IPS-20b (cell line): ENCODE data around the gene RSPH1.

Source experiments
- H3K27ac ChIP-seq: one replicate; pipeline ENCODE4 v1.5.1; 2013; ENCODE audit warnings: low read length
- H3K27me3 ChIP-seq: 2 replicates; pipeline ENCODE4 v1.6.1; 2013; ENCODE audit warnings: mild to moderate bottlenecking, low read length, inconsistent platforms; ENCODE audit not compliant: insufficient read depth
- H3K36me3 ChIP-seq: 2 replicates; pipeline ENCODE4 v1.6.1; 2013; ENCODE audit warnings: low read depth, mild to moderate bottlenecking, inconsistent platforms, low read length, moderate library complexity; ENCODE audit not compliant: insufficient read depth
- H3K4me1 ChIP-seq: 2 replicates; pipeline ENCODE4 v1.6.1; 2013; ENCODE audit warnings: mild to moderate bottlenecking, control low read depth, inconsistent platforms, low read length, moderate library complexity; ENCODE audit not compliant: insufficient read depth
- H3K4me3 ChIP-seq: 2 replicates; pipeline ENCODE4 v1.5.1; 2013; ENCODE audit warnings: mild to moderate bottlenecking, low read length, inconsistent platforms
- H3K9ac ChIP-seq: 2 replicates; pipeline ENCODE4 v1.6.1; 2013; ENCODE audit warnings: low read depth, mild to moderate bottlenecking, inconsistent platforms, low read length, moderate library complexity
- H3K9me3 ChIP-seq: 2 replicates; pipeline ENCODE4 v1.6.1; 2013; ENCODE audit warnings: mild to moderate bottlenecking, low read depth, low read length, inconsistent platforms; ENCODE audit not compliant: insufficient read depth

Gene RSPH1

DNA sequence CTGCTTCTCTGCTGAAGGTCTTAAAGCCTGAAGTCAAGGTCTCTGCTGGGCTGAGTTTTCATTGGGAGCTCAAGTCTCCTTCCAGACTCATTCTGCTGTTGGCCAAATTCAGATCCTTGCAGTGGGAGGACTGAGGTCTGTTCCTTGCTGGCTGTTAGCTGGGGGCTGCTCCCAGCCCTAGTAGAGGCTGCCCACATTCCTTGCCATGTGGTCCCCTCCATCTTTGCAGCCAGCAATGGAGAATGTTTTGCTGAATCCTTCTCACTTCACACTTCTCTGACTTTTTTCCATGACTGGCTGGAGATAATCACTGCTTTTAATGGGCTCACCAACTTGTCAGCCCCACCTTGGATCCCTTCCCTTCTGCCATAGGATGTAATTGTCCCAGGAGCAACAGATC is 59.1 kb downstream of the RSPH1 start:
- Histone ChIP-seq H3K27ac (no peak overlapping the region), H3K4me3 (no peak overlapping the region), H3K4me1 (no peaks in the 10 kb centered on the region), H3K27me3 (no peaks in the 10 kb centered on the region), H3K9ac (no peak overlapping the region), H3K36me3 (no peaks in the 10 kb centered on the region), H3K9me3 (peaks cover 14% of the 10 kb centered on the region)

DNA sequence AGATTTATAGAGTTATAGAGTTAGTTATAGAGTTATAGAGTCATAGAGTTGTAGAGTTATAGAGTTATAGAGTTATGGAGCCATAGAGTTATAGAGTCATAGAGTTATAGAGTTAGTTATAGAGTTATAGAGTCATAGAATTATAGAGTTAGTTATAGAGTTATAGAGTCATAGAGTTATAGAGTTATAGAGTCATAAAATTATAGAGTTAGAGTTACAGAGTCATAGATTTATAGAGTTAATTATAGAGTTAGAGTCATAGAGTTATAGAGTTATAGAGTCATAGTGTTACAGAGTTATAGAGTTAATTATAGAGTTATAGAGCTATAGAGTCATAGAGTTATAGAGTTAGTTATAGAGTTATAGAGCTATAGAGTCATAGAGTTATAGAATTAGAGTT is 60.2 kb downstream of the RSPH1 start:
- H3K9ac ChIP-seq, result no peak overlapping the region
- H3K36me3 ChIP-seq, result no peaks in the 10 kb centered on the region
- no peak overlapping the region for H3K4me3 ChIP-seq
- H3K27me3 ChIP-seq, result no peaks in the 10 kb centered on the region
- H3K9me3 ChIP-seq, result peaks cover 14% of the 10 kb centered on the region
- H3K4me1 ChIP-seq, result no peaks in the 10 kb centered on the region
- H3K27ac ChIP-seq, result no peak overlapping the region

DNA sequence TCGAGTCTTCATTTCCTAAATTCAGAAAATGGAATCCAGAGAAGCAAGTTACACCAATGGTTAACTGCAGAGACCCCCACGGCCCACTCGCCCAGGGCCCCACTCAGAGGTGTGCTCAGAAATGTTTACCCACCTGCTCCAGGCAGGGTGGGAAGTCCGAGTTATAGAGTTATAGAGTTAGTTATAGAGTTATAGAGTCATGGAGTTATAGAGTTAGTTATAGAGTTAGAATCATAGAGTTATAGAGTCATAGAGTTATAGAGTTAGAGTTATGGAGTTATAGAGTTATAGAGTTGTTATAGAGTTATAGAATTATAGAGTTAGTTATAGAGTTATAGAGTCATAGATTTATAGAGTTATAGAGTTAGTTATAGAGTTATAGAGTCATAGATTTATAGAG is 60.6 kb downstream of the RSPH1 start:
- no peak overlapping the region for H3K27ac ChIP-seq
- no peak overlapping the region for H3K4me3 ChIP-seq
- H3K9me3 ChIP-seq, result peaks cover 14% of the 10 kb centered on the region
- no peaks in the 10 kb centered on the region for H3K4me1 ChIP-seq
- H3K9ac ChIP-seq, result no peak overlapping the region
- no peaks in the 10 kb centered on the region for H3K36me3 ChIP-seq
- H3K27me3 ChIP-seq, result no peaks in the 10 kb centered on the region

DNA sequence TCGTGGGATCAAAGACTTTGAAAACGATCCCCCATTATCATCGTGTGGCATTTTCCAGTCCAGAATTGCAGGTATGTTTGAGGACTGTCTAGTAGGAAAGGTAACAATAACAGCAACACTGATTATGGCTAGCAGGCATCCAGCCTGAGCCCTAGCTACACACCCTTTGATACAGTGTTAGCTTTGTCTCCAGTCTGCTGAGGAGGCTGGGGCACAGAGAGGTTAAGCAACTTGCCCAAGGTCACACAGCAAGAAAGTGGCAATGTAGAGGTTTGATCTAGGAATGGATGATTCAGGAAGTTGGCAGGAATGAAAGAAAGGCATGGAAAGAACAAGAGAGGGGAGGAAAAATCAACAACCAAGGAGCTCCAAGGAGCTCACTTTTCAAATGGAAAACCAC is 61.1 kb downstream of the RSPH1 start:
- H3K9ac ChIP-seq, result no peak overlapping the region
- H3K27ac ChIP-seq, result no peak overlapping the region
- H3K27me3 ChIP-seq, result no peaks in the 10 kb centered on the region
- no peak overlapping the region for H3K4me3 ChIP-seq
- H3K9me3 ChIP-seq, result peaks cover 14% of the 10 kb centered on the region
- H3K4me1 ChIP-seq, result no peaks in the 10 kb centered on the region
- H3K36me3 ChIP-seq, result no peaks in the 10 kb centered on the region

DNA sequence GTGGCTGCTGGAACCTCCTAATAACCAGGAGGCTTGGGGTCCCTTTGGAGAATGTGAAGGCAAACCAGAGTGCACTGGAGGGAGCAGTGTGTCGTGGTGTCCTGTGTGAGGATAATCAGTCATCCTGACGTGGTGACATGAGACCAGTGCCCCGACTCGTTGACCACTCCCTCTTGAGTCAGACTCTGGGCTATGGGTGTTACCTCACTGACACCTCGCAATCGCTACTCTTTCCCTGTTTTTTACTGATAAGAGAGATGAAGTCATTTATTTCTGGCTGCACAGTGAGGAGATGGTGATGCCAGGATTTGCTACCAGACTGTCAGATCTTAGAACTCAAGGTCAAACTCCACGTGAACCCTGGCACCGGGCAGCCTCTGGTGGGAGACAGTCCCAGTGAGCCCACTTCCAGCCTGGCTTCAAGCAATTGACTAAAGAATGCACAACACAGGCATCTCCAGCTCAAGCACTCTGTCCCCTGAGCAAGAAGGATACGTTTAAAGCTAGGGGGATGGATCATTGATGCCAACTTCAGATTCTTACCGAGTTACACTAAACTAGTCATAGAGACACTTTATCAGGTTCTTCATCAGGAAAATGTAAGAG is 62.0 kb downstream of the RSPH1 start:
- Histone ChIP-seq H3K4me3 (no peak overlapping the region), H3K27ac (no peak overlapping the region), H3K9ac (no peak overlapping the region), H3K9me3 (peaks cover 14% of the 10 kb centered on the region), H3K36me3 (no peaks in the 10 kb centered on the region), H3K4me1 (no peaks in the 10 kb centered on the region), H3K27me3 (no peaks in the 10 kb centered on the region)

DNA sequence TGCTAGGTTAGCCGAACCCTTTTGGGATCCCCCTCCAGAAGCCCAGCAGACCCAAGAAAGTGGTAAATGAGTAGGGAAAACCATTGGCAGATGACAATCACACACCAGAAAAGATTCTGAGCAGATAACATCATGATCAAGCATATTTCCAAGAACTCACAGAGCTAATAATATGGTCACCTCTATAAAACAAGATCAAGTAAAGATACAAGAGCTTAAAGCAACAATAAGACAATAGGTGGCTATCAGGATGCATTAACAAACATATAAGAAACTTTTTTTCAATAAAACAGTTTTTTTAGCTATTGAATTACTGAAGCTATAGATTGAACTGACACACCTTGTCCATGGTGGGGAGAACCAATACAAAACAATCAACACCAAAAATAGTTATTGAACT is 63.3 kb downstream of the RSPH1 start:
- no peak overlapping the region for H3K9ac ChIP-seq
- no peak overlapping the region for H3K27ac ChIP-seq
- H3K36me3 ChIP-seq, result no peaks in the 10 kb centered on the region
- H3K4me1 ChIP-seq, result no peaks in the 10 kb centered on the region
- no peak overlapping the region for H3K4me3 ChIP-seq
- no peaks in the 10 kb centered on the region for H3K27me3 ChIP-seq
- H3K9me3 ChIP-seq, result peaks cover 14% of the 10 kb centered on the region

DNA sequence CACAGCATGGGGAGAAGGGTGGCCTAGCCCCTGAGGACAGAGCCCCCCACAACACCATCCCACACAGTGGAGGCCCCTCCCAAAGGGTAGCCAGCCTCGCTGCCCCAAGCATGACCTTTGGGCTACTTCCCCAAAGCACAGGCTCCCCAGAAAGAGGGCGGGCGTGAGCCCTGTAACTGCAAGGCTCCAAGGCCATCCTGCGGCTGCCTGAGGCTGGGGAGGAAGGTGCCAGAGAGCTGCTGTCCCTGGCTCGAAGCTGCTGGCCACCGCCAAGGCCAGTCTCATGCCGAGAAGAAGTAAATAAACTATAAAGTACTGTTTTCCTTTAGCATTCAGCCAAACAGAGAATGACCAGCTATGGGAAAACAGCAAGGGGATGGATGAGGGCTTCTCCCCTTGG is 64.8 kb downstream of the RSPH1 start:
- no peaks in the 10 kb centered on the region for H3K27me3 ChIP-seq
- no peaks in the 10 kb centered on the region for H3K4me1 ChIP-seq
- H3K9me3 ChIP-seq, result peaks cover 14% of the 10 kb centered on the region
- no peak overlapping the region for H3K9ac ChIP-seq
- H3K27ac ChIP-seq, result no peak overlapping the region
- no peak overlapping the region for H3K4me3 ChIP-seq
- H3K36me3 ChIP-seq, result no peaks in the 10 kb centered on the region

DNA sequence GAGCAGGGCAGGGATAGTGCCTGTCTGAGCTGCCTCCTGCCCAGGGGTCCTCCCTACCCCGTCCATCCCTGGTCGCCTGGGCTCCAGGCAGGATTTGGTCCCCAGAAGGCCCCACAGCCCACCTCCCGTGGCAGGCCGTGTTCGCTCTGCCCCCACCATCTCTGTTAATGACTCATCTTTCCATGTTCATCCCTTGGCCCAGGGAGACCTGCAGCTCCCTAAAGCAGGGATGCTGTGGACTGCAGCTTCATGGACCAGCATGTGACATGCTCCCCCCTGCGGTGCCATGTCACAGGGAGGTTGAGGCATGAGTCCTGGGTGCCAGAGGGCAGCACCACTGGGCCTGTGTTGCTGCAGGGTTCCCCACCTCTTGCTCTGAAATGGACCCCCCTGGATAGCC is 65.5 kb downstream of the RSPH1 start:
- Histone ChIP-seq H3K4me3 (no peak overlapping the region), H3K9ac (no peak overlapping the region), H3K4me1 (no peaks in the 10 kb centered on the region), H3K27me3 (no peaks in the 10 kb centered on the region), H3K9me3 (peaks cover 14% of the 10 kb centered on the region), H3K27ac (no peak overlapping the region), H3K36me3 (no peaks in the 10 kb centered on the region)

DNA sequence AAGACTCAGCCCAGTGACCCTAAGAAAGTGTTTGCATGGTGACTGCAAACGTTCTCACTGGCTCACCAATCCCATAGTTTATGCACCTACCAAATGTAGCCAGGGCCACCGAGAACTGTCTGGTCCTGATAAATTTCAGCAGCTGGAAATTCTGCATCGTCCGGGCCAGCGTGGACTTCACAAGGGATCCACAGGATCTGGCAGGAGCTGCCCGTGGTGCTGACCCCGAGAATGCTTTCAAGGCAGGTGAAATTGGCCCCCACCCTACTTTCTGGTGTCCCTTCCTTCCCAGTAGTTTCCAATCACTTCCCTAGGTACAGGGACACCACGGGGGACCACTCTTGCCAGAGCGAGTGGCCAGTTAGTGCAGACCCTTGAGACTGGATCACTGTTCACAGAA is 66.2 kb downstream of the RSPH1 start:
- H3K9me3 ChIP-seq, result peaks cover 14% of the 10 kb centered on the region
- H3K36me3 ChIP-seq, result no peaks in the 10 kb centered on the region
- H3K4me1 ChIP-seq, result no peaks in the 10 kb centered on the region

DNA sequence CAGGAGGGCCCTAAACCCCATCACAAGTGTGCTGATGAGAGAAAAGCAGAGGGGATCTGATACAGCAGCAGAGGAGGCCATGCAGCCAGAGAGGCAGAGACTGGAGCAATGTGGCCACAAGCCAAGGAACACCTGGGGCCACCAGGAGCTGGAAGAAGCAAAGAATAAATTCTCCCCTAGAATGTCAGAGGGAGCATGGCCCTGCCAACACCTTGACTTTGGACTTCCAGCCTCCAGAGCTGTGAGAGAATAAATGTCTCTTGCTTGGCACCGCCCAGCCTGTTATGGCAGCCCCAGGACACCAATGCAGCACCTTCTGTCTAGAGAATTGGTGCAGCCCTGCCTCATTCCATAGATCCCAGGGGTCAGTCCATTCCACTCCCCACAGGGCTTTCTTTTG is 67.0 kb downstream of the RSPH1 start:
- Histone ChIP-seq H3K4me1 (no peaks in the 10 kb centered on the region), H3K27me3 (no peaks in the 10 kb centered on the region), H3K36me3 (no peaks in the 10 kb centered on the region)

More for the DNA sequence above, 66.2 kb downstream of the RSPH1 start:
- no peak overlapping the region for H3K4me3 ChIP-seq
- no peak overlapping the region for H3K27ac ChIP-seq
- H3K27me3 ChIP-seq, result no peaks in the 10 kb centered on the region
- H3K9ac ChIP-seq, result no peak overlapping the region

DNA sequence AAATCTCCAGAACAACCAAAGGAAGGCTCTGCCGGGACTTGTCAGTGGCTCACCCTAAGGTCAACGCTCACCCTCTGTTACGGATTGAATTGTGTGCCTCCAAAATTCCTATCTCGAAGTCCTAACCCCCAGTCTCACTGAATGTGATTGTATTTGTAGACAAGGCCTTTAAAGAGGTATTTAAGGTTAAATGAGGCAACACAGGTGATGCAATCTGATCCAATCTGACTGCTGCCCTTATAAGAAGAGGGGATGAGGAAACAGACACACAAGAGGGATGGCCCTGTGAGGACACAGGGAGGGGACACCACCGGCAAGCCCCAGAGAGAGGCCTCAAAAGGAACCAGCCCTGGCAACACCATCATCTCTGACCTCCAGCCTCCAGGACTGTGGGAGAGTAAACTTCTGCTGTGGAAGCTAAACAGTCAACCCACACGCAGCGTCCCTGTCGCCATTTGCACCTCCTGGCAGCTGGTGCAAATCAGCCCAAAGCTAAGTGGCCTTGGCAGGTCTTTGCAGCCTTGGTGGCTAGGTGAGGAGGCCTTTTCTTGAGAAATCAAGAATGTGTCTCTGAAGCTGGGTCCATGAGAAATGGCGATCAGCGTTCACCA is 68.1 kb downstream of the RSPH1 start:
- Histone ChIP-seq H3K4me1 (no peaks in the 10 kb centered on the region), H3K27me3 (no peaks in the 10 kb centered on the region), H3K9ac (no peak overlapping the region), H3K36me3 (no peaks in the 10 kb centered on the region), H3K4me3 (no peak overlapping the region), H3K27ac (no peak overlapping the region), H3K9me3 (peaks cover 8% of the 10 kb centered on the region)

More for the DNA sequence above, 67.0 kb downstream of the RSPH1 start:
- Histone ChIP-seq H3K9me3 (peaks cover 14% of the 10 kb centered on the region), H3K4me3 (no peak overlapping the region), H3K27ac (no peak overlapping the region), H3K9ac (no peak overlapping the region)

DNA sequence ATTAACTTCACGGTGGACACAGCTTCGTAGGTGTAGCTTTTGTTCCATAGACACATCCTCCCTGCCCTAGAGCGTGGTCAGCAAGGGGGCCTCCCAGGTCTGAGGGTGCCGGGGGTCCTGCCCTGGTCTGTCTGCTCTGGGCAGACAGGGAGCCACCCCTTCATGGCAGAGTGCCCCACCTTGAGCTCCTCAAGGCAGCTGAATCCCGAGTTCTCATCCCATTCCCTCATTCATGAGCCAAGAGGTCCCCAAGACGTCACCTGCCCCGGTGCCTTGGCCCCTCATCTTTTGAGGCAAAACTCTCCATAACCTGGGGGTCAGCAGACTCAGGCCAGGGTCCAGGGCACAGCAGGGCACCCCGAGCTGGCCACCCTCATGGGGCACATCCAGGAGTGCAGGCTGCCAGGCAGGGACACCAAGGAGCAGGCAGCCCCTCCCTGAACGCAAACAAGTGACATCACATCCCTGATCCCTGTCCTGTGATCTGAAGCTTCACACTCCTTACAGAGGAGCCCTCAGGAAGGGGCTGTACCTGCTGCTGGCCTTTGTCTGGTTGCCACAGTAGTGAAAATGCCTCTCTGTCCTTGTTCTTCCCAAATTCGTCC is 69.0 kb downstream of the RSPH1 start:
- H3K4me3 ChIP-seq, result no peak overlapping the region
- no peak overlapping the region for H3K27ac ChIP-seq
- no peaks in the 10 kb centered on the region for H3K27me3 ChIP-seq
- H3K4me1 ChIP-seq, result no peaks in the 10 kb centered on the region
- no peaks in the 10 kb centered on the region for H3K9me3 ChIP-seq
- no peaks in the 10 kb centered on the region for H3K36me3 ChIP-seq
- H3K9ac ChIP-seq, result no peak overlapping the region
